ENCODE measurements around the gene ZNF560. TPM values are rescaled to one million over a fixed set of nuclear protein-coding genes. Genes with fewer than 3 reads are reported as not detected.
"Not testable (repeated sequence)": the region's sequence is repeated elsewhere in the genome, so short reads cannot be mapped to it uniquely, and the experiment has no call there.

ZNF560 gene
- 4.6 and 5.5 TPM in 2 replicates for total RNA-seq (2014; rRNA removed; shearing (Covaris generic))

GRCh38 chr19:9498183-9498902, at the start of gene ZNF560:
Gene ZNF560 (minus strand): TSS chr19:9498616. CDS start chr19:9475313, 23,303 bp downstream.
- DNase-seq (ENCODE audit: low read depth), result peak; percentile 79

GRCh38 chr19:9547870-9548269, 49.5 kb upstream of the ZNF560 start:
- no peak for DNase-seq (ENCODE audit: low read depth)

- not testable (repeated sequence) for DNase-seq (ENCODE audit: low read depth)
These were observed 42.9 kb upstream of the ZNF560 start for GRCh38 chr19:9541281-9541680.

- DNase-seq (ENCODE audit: low read depth), result not testable (repeated sequence)
These were observed 41.5 kb upstream of the ZNF560 start for GRCh38 chr19:9539921-9540320.

GRCh38 chr19:9539201-9539600, 40.8 kb upstream of the ZNF560 start:
- DNase-seq (ENCODE audit: low read depth), result not testable (repeated sequence)

- peak; percentile 93 for DNase-seq (ENCODE audit: low read depth)
These were observed 40.0 kb upstream of the ZNF560 start, which contains the start of gene ZNF426 for GRCh38 chr19:9538183-9539058. Gene ZNF426 (minus strand): TSS chr19:9538645. CDS start chr19:9536232, 2,413 bp downstream.

- no peak for DNase-seq (ENCODE audit: low read depth)
These were observed 37.5 kb upstream of the ZNF560 start for GRCh38 chr19:9535934-9536333.

- DNase-seq (ENCODE audit: low read depth), result peak; percentile 54
These were observed 33.5 kb upstream of the ZNF560 start for GRCh38 chr19:9531933-9532332.

- no peak for DNase-seq (ENCODE audit: low read depth)
These were observed 30.4 kb upstream of the ZNF560 start for GRCh38 chr19:9528757-9529336.

GRCh38 chr19:9523885-9524474, 25.6 kb upstream of the ZNF560 start:
- DNase-seq (ENCODE audit: low read depth), result no peak

- no peak for DNase-seq (ENCODE audit: low read depth)
These were observed 8.9 kb upstream of the ZNF560 start for GRCh38 chr19:9507285-9507684.

- DNase-seq (ENCODE audit: low read depth), result no peak
These were observed 2.4 kb upstream of the ZNF560 start for GRCh38 chr19:9500796-9501195.

- no peak for DNase-seq (ENCODE audit: low read depth)
These were observed 4.3 kb downstream of the ZNF560 start for GRCh38 chr19:9494096-9494495.

GRCh38 chr19:9487016-9487415, 11.4 kb downstream of the ZNF560 start:
- DNase-seq (ENCODE audit: low read depth), result no peak

GRCh38 chr19:9485140-9485539, 13.3 kb downstream of the ZNF560 start:
- no peak for DNase-seq (ENCODE audit: low read depth)

- no peak for DNase-seq (ENCODE audit: low read depth)
These were observed 23.4 kb downstream of the ZNF560 start for GRCh38 chr19:9474975-9475374.

- no peak for DNase-seq (ENCODE audit: low read depth)
These were observed 31.3 kb downstream of the ZNF560 start for GRCh38 chr19:9467161-9467560.

- no peak for DNase-seq (ENCODE audit: low read depth)
These were observed 36.5 kb downstream of the ZNF560 start for GRCh38 chr19:9461938-9462337.

GRCh38 chr19:9456018-9456689, 42.3 kb downstream of the ZNF560 start:
- no peak for DNase-seq (ENCODE audit: low read depth)

- no peak for DNase-seq (ENCODE audit: low read depth)
These were observed 44.5 kb downstream of the ZNF560 start for GRCh38 chr19:9453953-9454352.

- no peak for DNase-seq (ENCODE audit: low read depth)
These were observed 53.4 kb downstream of the ZNF560 start for GRCh38 chr19:9445037-9445436.
